GM12878 (cell line): ENCODE measurements around the gene KRTAP5-6. TPM values are rescaled to one million over a fixed set of nuclear protein-coding genes. Genes with fewer than 3 reads are reported as not detected.
A peak's percentile ranks its signal among the peaks of the same experiment; 100 is the strongest.

ENCODE experiments used
- ATAC-seq: fragments of 200-7000 bp; cut with Tn5 transposase; 3 replicates; pipeline ENCODE4 v1.9.1; 2020; ENCODE audit warnings: mild to moderate bottlenecking, moderate library complexity
- BruUV-seq: library from RNA; stranded (reverse); fragments of 400-500 nt; replicated peaks from 2 replicates; lab custom pipeline; 2021; lab: Mats Ljungman, UMichigan
- CTCF ChIA-PET: fragments of 300-600 bp; sonication (Branson Sonifier 250); formaldehyde crosslinking; extraction: SDS; loops from one replicate; lab custom pipeline; 2021; ENCODE audit warnings: inconsistent platforms; lab: Yijun Ruan, JAX
- POLR2A ChIA-PET: fragments of 350-600 bp; formaldehyde crosslinking; extraction: SDS; loops from one replicate; lab custom pipeline; 2021; ENCODE audit warnings: inconsistent platforms; lab: Charles Lee
- RAD21 ChIA-PET: fragments of 300-600 bp; sonication (Branson Sonifier 250); formaldehyde crosslinking; loops from one replicate; lab custom pipeline; 2023; ENCODE audit warnings: antibody characterized with exemption; ENCODE audit not compliant: unreplicated experiment; lab: Charles Lee
- SMC1A ChIA-PET: fragments of 300-600 bp; sonication (Branson Sonifier 250); formaldehyde crosslinking; loops from one replicate; lab custom pipeline; 2023; ENCODE audit not compliant: unreplicated experiment, uncharacterized antibody; lab: Charles Lee
- DNase-seq: peaks from one replicate; pipeline ENCODE4 v3.0.0-alpha.2; 2011; ENCODE audit warnings: low read depth, low spot score
- FAIRE-seq: peaks from 3 replicates; lab custom pipeline; 2011; peaks lifted over from hg19 to GRCh38; lab: Jason Lieb, UNC
- H2AFZ ChIP-seq: 2 replicates; pipeline ENCODE4 v1.6.0; 2011; ENCODE audit warnings: low read depth, low read length, control low read depth; ENCODE audit not compliant: control insufficient read depth
- H3K27ac ChIP-seq: 2 replicates; pipeline ENCODE4 v1.5.1; 2011; ENCODE audit warnings: control low read depth; ENCODE audit not compliant: control insufficient read depth, insufficient read depth
- H3K27me3 ChIP-seq, 2 experiments: replicated peaks in 1 of 2; 2 replicates each; pipeline versions ENCODE4 v1.6.0 to v1.6.1; 2011; ENCODE audit warnings: low read length in 1 of 2; ENCODE audit not compliant: control insufficient read depth in 2 of 2, insufficient read depth in 2 of 2
- H3K36me3 ChIP-seq, 2 experiments: 2 replicates each; pipeline ENCODE4 v1.5.1; 2011; ENCODE audit warnings: low read length in 1 of 2; ENCODE audit not compliant: control insufficient read depth in 2 of 2, insufficient read depth in 2 of 2
- H3K4me1 ChIP-seq: 2 replicates; pipeline ENCODE4 v1.6.1; 2011; ENCODE audit warnings: mild to moderate bottlenecking, low read length, moderate library complexity, mixed read lengths; ENCODE audit not compliant: control insufficient read depth, insufficient read depth
- H3K4me2 ChIP-seq: 2 replicates; pipeline ENCODE4 v1.6.0; 2011; ENCODE audit warnings: control low read depth; ENCODE audit not compliant: control insufficient read depth, insufficient read depth
- H3K4me3 ChIP-seq: fragments of 200-600 bp; sonication (generic); 2 replicates; pipeline ENCODE4 v1.5.1; 2016
- H3K79me2 ChIP-seq: 2 replicates; pipeline ENCODE4 v1.6.0; 2011; ENCODE audit warnings: low read length; ENCODE audit not compliant: control insufficient read depth, insufficient read depth
- H3K9ac ChIP-seq: 2 replicates; pipeline ENCODE4 v1.8.0; 2011; ENCODE audit warnings: low read length, control low read depth, mixed read lengths; ENCODE audit not compliant: control insufficient read depth, insufficient read depth
- H3K9me3 ChIP-seq: replicated peaks from 3 replicates; pipeline ENCODE4 v1.5.1; 2011; ENCODE audit warnings: mild to moderate bottlenecking, low read length; ENCODE audit not compliant: control insufficient read depth, insufficient read depth
- H4K20me1 ChIP-seq: 2 replicates; pipeline ENCODE4 v1.6.0; 2011; ENCODE audit not compliant: control insufficient read depth, insufficient read depth
- BACH1 ChIP-seq: fragments of 450-650 bp; IDR thresholded peaks from 2 replicates; pipeline ENCODE4 v1.6.1; 2017; ENCODE audit warnings: mild to moderate bottlenecking, borderline replicate concordance
- NR2C2 ChIP-seq: IDR thresholded peaks from 2 replicates; pipeline ENCODE4 v1.6.1; 2011; ENCODE audit warnings: borderline replicate concordance, low read depth; ENCODE audit not compliant: control insufficient read depth, insufficient read length
- RCOR1 ChIP-seq: conservative IDR thresholded peaks from 2 replicates; pipeline ENCODE4 v1.6.1; 2012; ENCODE audit warnings: low read depth, low read length, improper control_type of control experiment
- SREBF2 ChIP-seq: IDR thresholded peaks from 2 replicates; pipeline ENCODE4 v1.6.1; 2012; ENCODE audit warnings: mild to moderate bottlenecking, low read length
- ZBTB40 ChIP-seq: fragments of 450-650 bp; IDR thresholded peaks from 2 replicates; pipeline ENCODE4 v1.6.1; 2016; ENCODE audit warnings: mild to moderate bottlenecking, moderate library complexity, borderline replicate concordance
- WGBS: methylation state at CpG from one replicate; pipeline ENCODE4 v1.1.6; 2016; ENCODE audit warnings: low lambda C conversion rate; ENCODE audit not compliant: insufficient replicate concordance, insufficient coverage; ENCODE audit errors: missing lambda C conversion rate; 5-methylcytosine and 5-hydroxymethylcytosine counted together
- in situ Hi-C: fragments of 300-500 bp; cut with MboI; formaldehyde crosslinking; loops from 9 replicates; pipeline ENCODE4 v1.14.3; 2018; ENCODE audit warnings: mixed read lengths
- intact Hi-C: fragments of 100-400 bp; cut with micrococcal nuclease; formaldehyde crosslinking; loops from one replicate; pipeline ENCODE4 v1.14.2; 2022; ENCODE audit not compliant: unreplicated experiment
- polyA plus RNA-seq, 11 experiments: library from polyadenylated mRNA; depleted of rRNA in 4 of 11; unstranded in 6 of 11; stranded (reverse) in 5 of 11; fragments of >200 nt; fragmentation: Nextera tagmentation in 4 of 11; fragmentation: Illumina TruSeq in 1 of 11; extraction: Ambion mirVana in 4 of 11; extraction: Trizol in 1 of 11; gene quantifications; 1 replicate in 1 of 11; 2 replicates in 10 of 11; pipeline versions ENCODE4 v1.2.1 to v1.2.3, GENCODE V29; 2011 to 2016; ENCODE audit warnings: inconsistent platforms in 2 of 11, missing spikeins in 2 of 11, low read depth in 1 of 11
- total RNA-seq, 4 experiments: library from RNA; depleted of rRNA in 3 of 4; stranded (reverse); fragments of >200 nt in 3 of 4; fragmentation: Illumina TruSeq in 1 of 4; extraction: Trizol in 1 of 4; gene quantifications; 2 replicates each; pipeline versions ENCODE4 v1.2.1 to v1.2.3, GENCODE V29; 2013 to 2021

The KRTAP5-6 gene
- total and polyA plus RNA-seq, 10 of the 15 experiments (the other 5 are each of a cell fraction or from before 2014, with no cell fraction given), result not detected

GRCh38 chr11:1731451-1732059 lies 34.6 kb downstream of the KRTAP5-6 start:
- Histone ChIP-seq H2AFZ (no peak overlapping the region), H3K4me1 (no peaks in the 10 kb centered on the region), H3K27me3 (0 out of 4 replicates have a peak, but pooled peaks cover 0 to 6% of the 10 kb centered on the region in 2 experiments), H3K4me3 (no peak overlapping the region), H3K36me3 (no peaks in the 10 kb centered on the region), H3K27ac (no peak overlapping the region), H3K79me2 (no peaks in the 10 kb centered on the region), H3K4me2 (no peak overlapping the region), H4K20me1 (no peaks in the 10 kb centered on the region), H3K9ac (no peak overlapping the region), H3K9me3 (peaks cover 2% of the 10 kb centered on the region; the same call in 2 of the 3 replicates)
- TF ChIP-seq SREBF2 (no peak), ZBTB40 (no peak), RCOR1 (no peak), BACH1 (no peak), NR2C2 (peak; percentile 33)
- intact Hi-C loops (no loop called here), in situ Hi-C loops (no loop called here)
- SMC1A ChIA-PET, result no interaction called here
- no TSS peak for BruUV-seq
- RAD21 ChIA-PET, result no interaction called here
- POLR2A ChIA-PET, result no interaction called here
- WGBS, result 15% methylated on average over 5 of the region's 5 CpGs
- no peak for ATAC-seq
- DNase-seq, result no peak
- CTCF ChIA-PET, result no interaction called here
- FAIRE-seq, result no peak
